ENCODE measurements around the gene TUBG1. TPM values are rescaled to one million over a fixed set of nuclear protein-coding genes. Genes with fewer than 3 reads are reported as not detected.

The TUBG1 gene
- total and polyA plus RNA-seq, 2 of the 8 experiments (the other 6 are each of a cell fraction or from before 2014, with no cell fraction given), result 109 to 208 TPM

- DNase-seq (ENCODE audit: low read depth in 1 of 2, low spot score in 2 of 2), result peak; percentile 93 to 97
- TF ChIP-seq SAP30 (IDR thresholded peaks at IDR 0.05; ENCODE audit: insufficient read depth, insufficient replicate concordance, low read length) (peak; percentile 67), KDM1A (IDR thresholded peaks at IDR 0.05; ENCODE audit: borderline replicate concordance, low read length) (peak; percentile 84), TAF7 (optimal IDR thresholded peaks at IDR 0.05; ENCODE audit: borderline replicate concordance, low read depth, low read length) (peak; percentile 68), KDM5A (IDR thresholded peaks at IDR 0.05; ENCODE audit: low read length) (peak; percentile 68), HDAC2 (IDR thresholded peaks at IDR 0.05; ENCODE audit: borderline replicate concordance in 1 of 2, low read depth in 2 of 2, low read length in 2 of 2) (peak in 1 of 2 experiments; percentile 52; a peak in 1 of 4 replicates), CHD2 (IDR thresholded peaks at IDR 0.05; ENCODE audit: low read length) (peak; percentile 100), KDM4A (IDR thresholded peaks at IDR 0.05; ENCODE audit: low read depth, low read length, severe bottlenecking) (peak; percentile 72)
- TF ChIP-seq, protein P1, sequence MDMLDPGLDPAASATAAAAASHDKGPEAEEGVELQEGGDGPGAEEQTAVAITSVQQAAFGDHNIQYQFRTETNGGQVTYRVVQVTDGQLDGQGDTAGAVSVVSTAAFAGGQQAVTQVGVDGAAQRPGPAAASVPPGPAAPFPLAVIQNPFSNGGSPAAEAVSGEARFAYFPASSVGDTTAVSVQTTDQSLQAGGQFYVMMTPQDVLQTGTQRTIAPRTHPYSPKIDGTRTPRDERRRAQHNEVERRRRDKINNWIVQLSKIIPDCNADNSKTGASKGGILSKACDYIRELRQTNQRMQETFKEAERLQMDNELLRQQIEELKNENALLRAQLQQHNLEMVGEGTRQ (IDR thresholded peaks at IDR 0.05; ENCODE audit: low read length), result no peak
- TF ChIP-seq, protein P2, sequence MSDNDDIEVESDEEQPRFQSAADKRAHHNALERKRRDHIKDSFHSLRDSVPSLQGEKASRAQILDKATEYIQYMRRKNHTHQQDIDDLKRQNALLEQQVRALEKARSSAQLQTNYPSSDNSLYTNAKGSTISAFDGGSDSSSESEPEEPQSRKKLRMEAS (IDR thresholded peaks at IDR 0.05), result 0 out of 2 replicates have a peak, but pooled peaks have one; percentile 6
Measured at GRCh38 chr17:42561897-42562387, 47.5 kb upstream of the TUBG1 start, which contains the start of gene COASY. Gene COASY, plus strand, starts transcription at chr17:42562148. Its CDS starts 475 bp downstream, at chr17:42562623.

More at GRCh38 chr17:42561897-42562387, 47.5 kb upstream of the TUBG1 start, which contains the start of gene COASY:
- CTCF ChIA-PET (ENCODE audit: partially characterized antibody), result no interaction called here
- peaks cover 3 to 17% (median 11%) of the 10 kb centered on the region in 4 experiments; a peak in 6 of 8 replicates for H3K36me3 ChIP-seq (ENCODE audit: control insufficient read depth in 2 of 4, insufficient read depth in 4 of 4, low read length in 3 of 4)
- peaks cover 14% of the 10 kb centered on the region for H3K79me1 ChIP-seq (ENCODE audit: low read depth, low read length)
- H3K56ac ChIP-seq (replicated peaks; ENCODE audit: insufficient read length, low read depth, low read length), result peak within 1 kb of the TSS; percentile 17
- peak within 1 kb of the TSS; percentile 79; the same call in 1 of the 2 replicates for H4K8ac ChIP-seq (ENCODE audit: extremely low read depth, insufficient read depth, low read length)
- no peaks in the 10 kb centered on the region for H3K9me3 ChIP-seq (ENCODE audit: insufficient read depth in 2 of 2, low read depth in 1 of 2, low read length in 1 of 2)
- H2BK120ac ChIP-seq (replicated peaks; ENCODE audit: low read depth, low read length), result peak within 1 kb of the TSS; percentile 92
- WGBS, 2 experiments (ENCODE audit: extremely low coverage in 1 of 2, insufficient coverage in 1 of 2, insufficient read length in 1 of 2, insufficient replicate concordance in 2 of 2, low coverage in 1 of 2, low lambda C conversion rate in 2 of 2, missing lambda C conversion rate in 1 of 2), result 1% methylated on average over 25 of the region's 26 CpGs; no CpG with 5 or more reads in 1 of the 2 experiments
- peak within 1 kb of the TSS; percentile 39; the same call in 1 of the 2 replicates for H2BK12ac ChIP-seq (ENCODE audit: low read depth, low read length)
- peak within 1 kb of the TSS; percentile 82 to 98 (median 88) for H3K4me3 ChIP-seq (ENCODE audit: extremely low read depth in 1 of 4, insufficient read depth in 2 of 4, low read depth in 3 of 4, low read length in 4 of 4)
- H3K4ac ChIP-seq (replicated peaks; ENCODE audit: insufficient read length, low read depth, low read length), result peak within 1 kb of the TSS; percentile 54
- peak within 1 kb of the TSS; percentile 61; the same call in 1 of the 2 replicates for H2BK5ac ChIP-seq (ENCODE audit: low read depth, low read length)
- no peaks in the 10 kb centered on the region for H3K27me3 ChIP-seq (replicated peaks in 1 of 4; ENCODE audit: control insufficient read depth in 3 of 4, extremely low read depth in 1 of 4, insufficient read depth in 3 of 4, low read length in 3 of 4)
- H3K23me2 ChIP-seq (ENCODE audit: low read depth, low read length), result peaks cover 11% of the 10 kb centered on the region
- peak within 1 kb of the TSS; percentile 53; the same call in 1 of the 2 replicates for H3K18ac ChIP-seq (ENCODE audit: extremely low read depth, low read length)
- H3K79me2 ChIP-seq (ENCODE audit: control insufficient read depth in 1 of 2, insufficient read depth in 2 of 2, low read length in 2 of 2), result peaks cover 9 to 17% of the 10 kb centered on the region in 2 experiments; a peak in 3 of 4 replicates
- H3K4me1 ChIP-seq (replicated peaks in 1 of 4; ENCODE audit: control insufficient read depth in 3 of 4, insufficient read depth in 4 of 4, low read length in 3 of 4), result peaks cover 0 to 15% (median 8%) of the 10 kb centered on the region in 4 experiments; a peak in 4 of 7 replicates
- peak within 1 kb of the TSS; percentile 83 to 85 (median 84) for H3K9ac ChIP-seq (replicated peaks in 1 of 4; ENCODE audit: extremely low read depth in 1 of 4, low read depth in 3 of 4, low read length in 3 of 4)
- peak; percentile 73 for FAIRE-seq
- no peak within 1 kb of the TSS for H3K14ac ChIP-seq (ENCODE audit: insufficient read length)
- peak within 1 kb of the TSS; percentile 70 for H4K91ac ChIP-seq (replicated peaks; ENCODE audit: insufficient read length, low read length)
- H4K5ac ChIP-seq (ENCODE audit: insufficient read length, low read depth, low read length), result peak within 1 kb of the TSS; percentile 55
- H2AK5ac ChIP-seq (ENCODE audit: low read depth, low read length), result 0 out of 2 replicates have a peak within 1 kb of the TSS, but pooled peaks have one; percentile 29
- H2AFZ ChIP-seq (ENCODE audit: low read length), result peak within 1 kb of the TSS; percentile 2; the same call in 1 of the 2 replicates
- H3K27ac ChIP-seq (ENCODE audit: low read depth, low read length), result peak within 1 kb of the TSS; percentile 12
- no peak within 1 kb of the TSS for H2BK20ac ChIP-seq (ENCODE audit: low read length)
- peak within 1 kb of the TSS; percentile 88; the same call in 1 of the 2 replicates for H2BK15ac ChIP-seq (ENCODE audit: low read length)
- peaks cover 0 to 1% of the 10 kb centered on the region in 2 experiments for H4K20me1 ChIP-seq (replicated peaks in 1 of 2; ENCODE audit: control insufficient read depth in 1 of 2, insufficient read depth in 2 of 2, low read length in 2 of 2)
- POLR2A ChIA-PET (ENCODE audit: partially characterized antibody), result interaction anchor here (0.9 to 8.1 kb wide), 4 partner anchors 14 to 173 kb away, joined by 3 to 74 read pairs (median 4); partner anchors contain the start of gene PSMC3IP
- no peak within 1 kb of the TSS for H3K23ac ChIP-seq (ENCODE audit: insufficient read length)
- H3K4me2 ChIP-seq (ENCODE audit: insufficient read depth in 1 of 2, low read depth in 2 of 2, low read length in 2 of 2), result peak within 1 kb of the TSS; percentile 88 to 91

Measured in H1 (cell line).